SK-N-SH treated with all-trans-retinoic acid at 6 μM for 48 hours (cell line): ENCODE data around the gene ZBTB16.

Experiments
- ATAC-seq: fragments of 200-7000 bp; cut with Tn5 transposase; 3 replicates; pipeline ENCODE4 v1.9.1; 2020; ENCODE audit warnings: mild to moderate bottlenecking, moderate library complexity
- ARNTL ChIP-seq: fragments of 450-650 bp; formaldehyde crosslinking; IDR thresholded peaks from 2 replicates; pipeline ENCODE4 v1.5.0; 2020; ENCODE audit warnings: low read depth, mild to moderate bottlenecking, moderate library complexity, borderline replicate concordance
- BACH2 ChIP-seq: fragments of 250-450 bp; sonication (Bioruptor Pico); IDR thresholded peaks from 2 replicates; pipeline ENCODE4 v1.9.0; 2021; ENCODE audit warnings: mild to moderate bottlenecking, borderline replicate concordance
- CREB5 ChIP-seq: fragments of 250-450 bp; sonication (Bioruptor Pico); IDR thresholded peaks from 2 replicates; pipeline ENCODE4 v1.5.1; 2020; ENCODE audit warnings: low read depth, mild to moderate bottlenecking, moderate library complexity
- ESRRG ChIP-seq: fragments of 250-450 bp; sonication (Bioruptor Pico); IDR thresholded peaks from 2 replicates; pipeline ENCODE4 v1.6.1; 2021; ENCODE audit warnings: mild to moderate bottlenecking
- GLIS3 ChIP-seq: fragments of 250-450 bp; sonication (Bioruptor Pico); IDR thresholded peaks from 2 replicates; pipeline ENCODE4 v1.5.0; 2020; ENCODE audit warnings: mild to moderate bottlenecking, moderate library complexity
- OSR1 ChIP-seq: fragments of 250-450 bp; sonication (Bioruptor Pico); IDR thresholded peaks from 2 replicates; pipeline ENCODE4 v1.8.0; 2022; ENCODE audit warnings: moderate library complexity, mild to moderate bottlenecking, inconsistent platforms
- PPARA ChIP-seq: fragments of 250-450 bp; sonication (Bioruptor Pico); IDR thresholded peaks from 2 replicates; pipeline ENCODE4 v1.5.0; 2020; ENCODE audit warnings: mild to moderate bottlenecking, borderline replicate concordance
- RARB ChIP-seq: fragments of 250-450 bp; sonication (Bioruptor Pico); IDR thresholded peaks from 2 replicates; pipeline ENCODE4 v1.8.0; 2021; ENCODE audit warnings: mild to moderate bottlenecking, moderate library complexity
- SNAI2 ChIP-seq: fragments of 250-450 bp; sonication (Bioruptor Pico); IDR thresholded peaks from 2 replicates; pipeline ENCODE4 v1.5.0; 2020; ENCODE audit warnings: mild to moderate bottlenecking, moderate library complexity
- TCF4 ChIP-seq: fragments of 250-450 bp; sonication (Bioruptor Pico); IDR thresholded peaks from 2 replicates; pipeline ENCODE4 v1.8.0; 2021; ENCODE audit warnings: mild to moderate bottlenecking, moderate library complexity, borderline replicate concordance
- TOX ChIP-seq: fragments of 250-450 bp; sonication (Bioruptor Pico); IDR thresholded peaks from 2 replicates; pipeline ENCODE4 v1.8.0; 2021; ENCODE audit warnings: mild to moderate bottlenecking, moderate library complexity, borderline replicate concordance
- TSHZ2 ChIP-seq: fragments of 250-450 bp; sonication (Bioruptor Pico); IDR thresholded peaks from 2 replicates; pipeline ENCODE4 v1.5.0; 2020; ENCODE audit warnings: mild to moderate bottlenecking, moderate library complexity
- ZC3H10 ChIP-seq: fragments of 250-450 bp; sonication (Bioruptor Pico); IDR thresholded peaks from 2 replicates; pipeline ENCODE4 v1.5.1; 2021; ENCODE audit warnings: mild to moderate bottlenecking, moderate library complexity
- ZFP30 ChIP-seq: fragments of 450-650 bp; formaldehyde crosslinking; IDR thresholded peaks from 2 replicates; pipeline ENCODE4 v1.5.0; 2022; ENCODE audit warnings: mild to moderate bottlenecking, moderate library complexity
- ZNF565 ChIP-seq: fragments of 450-650 bp; formaldehyde crosslinking; conservative IDR thresholded peaks from 2 replicates; pipeline ENCODE4 v1.5.0; 2020; ENCODE audit warnings: low read depth, mild to moderate bottlenecking, moderate library complexity
- ZNF70 ChIP-seq: fragments of 450-650 bp; formaldehyde crosslinking; IDR thresholded peaks from 2 replicates; pipeline ENCODE4 v1.5.0; 2020; ENCODE audit warnings: mild to moderate bottlenecking, moderate library complexity
- ZNF8 ChIP-seq: fragments of 450-650 bp; formaldehyde crosslinking; IDR thresholded peaks from 2 replicates; pipeline ENCODE4 v1.5.0; 2020; ENCODE audit warnings: mild to moderate bottlenecking, moderate library complexity

The ZBTB16 gene

GRCh38 chr11:114215871-114216795 lies 156.6 kb downstream of the ZBTB16 start:
- ATAC-seq, result no peak
- TF ChIP-seq ZFP30 (CRISPR knock-in tag), result no peak
- TF ChIP-seq TCF4 (CRISPR knock-in tag), result no peak
- no peak for TF ChIP-seq RARB
- TF ChIP-seq ZNF70 (CRISPR knock-in tag), result no peak
- TF ChIP-seq TSHZ2 (CRISPR knock-in tag), result no peak
- TF ChIP-seq ARNTL (CRISPR knock-in tag), result no peak
- TF ChIP-seq OSR1 (CRISPR knock-in tag), result no peak

GRCh38 chr11:114216796-114217180 lies 157.3 kb downstream of the ZBTB16 start:
- no peak for ATAC-seq
- TF ChIP-seq CREB5 (CRISPR knock-in tag) (no peak), SNAI2 (no peak)

- no peak for TF ChIP-seq CREB5 (CRISPR knock-in tag)
- no peak for ATAC-seq
These were observed 159.0 kb downstream of the ZBTB16 start for GRCh38 chr11:114218508-114218907.

GRCh38 chr11:114219559-114220349 lies 160.2 kb downstream of the ZBTB16 start:
- ATAC-seq, result no peak
- TF ChIP-seq CREB5 (CRISPR knock-in tag), result no peak
- TF ChIP-seq, all 23 proteins: peak for 0

- no peak for ATAC-seq
- no peak for TF ChIP-seq PPARA (CRISPR knock-in tag)
- no peak for TF ChIP-seq TCF4 (CRISPR knock-in tag)
- no peak for TF ChIP-seq BACH2 (CRISPR knock-in tag)
- no peak for TF ChIP-seq ZNF8 (CRISPR knock-in tag)
- TF ChIP-seq TOX (CRISPR knock-in tag), result no peak
- TF ChIP-seq RARB, result no peak
- no peak for TF ChIP-seq ZNF565 (CRISPR knock-in tag)
- no peak for TF ChIP-seq ZNF70 (CRISPR knock-in tag)
- TF ChIP-seq ZC3H10, result no peak
- TF ChIP-seq GLIS3 (CRISPR knock-in tag), result no peak
- no peak for TF ChIP-seq OSR1 (CRISPR knock-in tag)
- TF ChIP-seq ESRRG (CRISPR knock-in tag), result no peak
- no peak for TF ChIP-seq TSHZ2 (CRISPR knock-in tag)
- TF ChIP-seq CREB5 (CRISPR knock-in tag), result no peak
These were observed 161.5 kb downstream of the ZBTB16 start for GRCh38 chr11:114221037-114221436.
